IMR-90 (cell line): ENCODE results near the gene ASAP2. TPM values are rescaled to one million over a fixed set of nuclear protein-coding genes. Genes with fewer than 3 reads are reported as not detected.

Experiments
- ATAC-seq: fragments of 200-7000 bp; cut with Tn5 transposase; 2 replicates; pipeline ENCODE4 v1.9.1; 2020; ENCODE audit warnings: low read depth, mild to moderate bottlenecking, moderate library complexity
- BruUV-seq: library from RNA; stranded (reverse); fragments of 400-500 nt; replicated peaks from 2 replicates; lab custom pipeline; 2021; lab: Mats Ljungman, UMichigan
- CTCF ChIA-PET: fragments of 300-600 bp; formaldehyde crosslinking; extraction: SDS; loops from one replicate; lab custom pipeline; 2021; ENCODE audit warnings: antibody characterized with exemption; lab: Yijun Ruan, JAX
- POLR2A ChIA-PET: fragments of 300-600 bp; sonication (Branson Sonifier 250); formaldehyde crosslinking; loops from one replicate; lab custom pipeline; 2022; ENCODE audit warnings: antibody characterized with exemption; ENCODE audit not compliant: unreplicated experiment; lab: Charles Lee
- DNase-seq: peaks from one replicate; pipeline ENCODE4 v3.0.0; 2013
- H2AFZ ChIP-seq: replicated peaks from 2 replicates; pipeline ENCODE3; 2013; ENCODE audit warnings: low read length, mild to moderate bottlenecking; ENCODE audit not compliant: poor library complexity
- H2AK5ac ChIP-seq: 2 replicates; pipeline ENCODE4 v1.6.1; 2013; ENCODE audit warnings: low read depth, low read length, inconsistent platforms
- H2AK9ac ChIP-seq: replicated peaks from 2 replicates; pipeline ENCODE3; 2013; ENCODE audit warnings: mild to moderate bottlenecking, low read depth, low read length, moderate library complexity; ENCODE audit not compliant: poor library complexity
- H2BK120ac ChIP-seq: 2 replicates; pipeline ENCODE4 v1.6.1; 2013; ENCODE audit warnings: low read depth, low read length, inconsistent platforms
- H2BK15ac ChIP-seq: 3 replicates; pipeline ENCODE4 v1.6.1; 2013; ENCODE audit warnings: low read depth, low read length, inconsistent platforms
- H2BK20ac ChIP-seq: 2 replicates; pipeline ENCODE4 v1.6.1; 2013; ENCODE audit warnings: low read depth, mild to moderate bottlenecking, inconsistent platforms, low read length, moderate library complexity
- H2BK5ac ChIP-seq: 2 replicates; pipeline ENCODE4 v1.6.1; 2013; ENCODE audit warnings: mild to moderate bottlenecking, low read depth, low read length, inconsistent platforms; ENCODE audit not compliant: poor library complexity, severe bottlenecking
- H3K14ac ChIP-seq: replicated peaks from 2 replicates; pipeline ENCODE4 v1.6.1; 2013; ENCODE audit warnings: low read depth, low read length, inconsistent platforms
- H3K18ac ChIP-seq: 2 replicates; pipeline ENCODE4 v1.6.1; 2013; ENCODE audit warnings: low read depth, low read length, control low read depth
- H3K23ac ChIP-seq: 2 replicates; pipeline ENCODE4 v1.6.1; 2013; ENCODE audit warnings: low read depth, low read length, inconsistent platforms
- H3K27ac ChIP-seq: 2 replicates; pipeline ENCODE4 v1.5.1; 2013; ENCODE audit warnings: mild to moderate bottlenecking, control low read depth, low read length; ENCODE audit not compliant: insufficient read depth
- H3K27me3 ChIP-seq: 2 replicates; pipeline ENCODE4 v1.6.1; 2013; ENCODE audit warnings: low read length; ENCODE audit not compliant: control insufficient read depth, insufficient read depth
- H3K36me3 ChIP-seq: 2 replicates; pipeline ENCODE4 v1.6.1; 2013; ENCODE audit warnings: low read length, mixed read lengths; ENCODE audit not compliant: control insufficient read depth, insufficient read depth
- H3K4ac ChIP-seq: 2 replicates; pipeline ENCODE4 v1.6.1; 2013; ENCODE audit warnings: low read depth, low read length, inconsistent platforms
- H3K4me1 ChIP-seq: 2 replicates; pipeline ENCODE4 v1.6.1; 2013; ENCODE audit warnings: low read length, mixed read lengths; ENCODE audit not compliant: control insufficient read depth, insufficient read depth
- H3K4me2 ChIP-seq: 2 replicates; pipeline ENCODE4 v1.6.1; 2013; ENCODE audit warnings: low read depth, mild to moderate bottlenecking, control low read depth, low read length, moderate library complexity
- H3K4me3 ChIP-seq: 2 replicates; pipeline ENCODE4 v1.5.1; 2013; ENCODE audit warnings: low read depth, mild to moderate bottlenecking, control low read depth, low read length, moderate library complexity; ENCODE audit not compliant: insufficient read depth
- H3K56ac ChIP-seq: 2 replicates; pipeline ENCODE4 v1.6.1; 2013; ENCODE audit warnings: low read length, inconsistent platforms; ENCODE audit not compliant: insufficient read depth; ENCODE audit errors: extremely low read depth
- H3K79me1 ChIP-seq, 2 experiments: 2 replicates each; pipeline ENCODE4 v1.6.1; 2013; ENCODE audit warnings: low read length in 2 of 2, inconsistent platforms in 1 of 2, low read depth in 1 of 2
- H3K9ac ChIP-seq: 2 replicates; pipeline ENCODE4 v1.6.1; 2013; ENCODE audit warnings: low read depth, low read length, control low read depth
- H3K9me1 ChIP-seq: 2 replicates; pipeline ENCODE4 v1.6.1; 2013; ENCODE audit warnings: low read length, inconsistent platforms; ENCODE audit not compliant: insufficient read depth
- H3K9me3 ChIP-seq: 2 replicates; pipeline ENCODE4 v1.6.1; 2013; ENCODE audit warnings: low read length; ENCODE audit not compliant: control insufficient read depth, insufficient read depth
- H4K20me1 ChIP-seq: 2 replicates; pipeline ENCODE4 v1.6.1; 2013; ENCODE audit warnings: low read length, inconsistent platforms; ENCODE audit not compliant: insufficient read depth
- H4K5ac ChIP-seq: 2 replicates; pipeline ENCODE4 v1.6.1; 2013; ENCODE audit warnings: mild to moderate bottlenecking, low read depth, low read length, control low read depth
- H4K8ac ChIP-seq, 2 experiments: 2 replicates each; pipeline ENCODE4 v1.6.1; 2013; ENCODE audit warnings: low read depth in 2 of 2, low read length in 2 of 2, control low read depth in 1 of 2, inconsistent platforms in 1 of 2
- H4K91ac ChIP-seq: 2 replicates; pipeline ENCODE4 v1.6.1; 2013; ENCODE audit warnings: low read depth, low read length, inconsistent platforms; ENCODE audit not compliant: insufficient read depth
- CEBPB ChIP-seq: IDR thresholded peaks from 2 replicates; pipeline ENCODE4 v1.6.1; 2012; ENCODE audit warnings: low read depth, low read length, improper control_type of control experiment
- CHD1 ChIP-seq: IDR thresholded peaks from 2 replicates; pipeline ENCODE4 v1.6.1; 2012; ENCODE audit warnings: low read depth, low read length, improper control_type of control experiment
- RCOR1 ChIP-seq: IDR thresholded peaks from 2 replicates; pipeline ENCODE4 v1.6.1; 2012; ENCODE audit warnings: mild to moderate bottlenecking, low read length, improper control_type of control experiment; ENCODE audit not compliant: insufficient replicate concordance
- RFX5 ChIP-seq: IDR thresholded peaks from 2 replicates; pipeline ENCODE4 v1.8.0; 2012; ENCODE audit warnings: low read depth, mild to moderate bottlenecking, low read length, moderate library complexity
- SMC3 ChIP-seq: fragments of 150-350 bp; IDR thresholded peaks from 2 replicates; pipeline ENCODE4 v1.6.1; 2016; ENCODE audit warnings: low read depth, mild to moderate bottlenecking, antibody characterized with exemption, low read length, moderate library complexity
- WGBS, 2 experiments: methylation state at CpG; one replicate each; pipeline versions ENCODE4 v1.1.5 to v1.1.7; 2013; ENCODE audit warnings: missing lambda C conversion rate in 2 of 2; ENCODE audit not compliant: insufficient read length in 1 of 2; ENCODE audit errors: extremely low coverage in 2 of 2; 5-methylcytosine and 5-hydroxymethylcytosine counted together
- dilution Hi-C: fragments of 300-500 bp; cut with HindIII; formaldehyde crosslinking; loops from one replicate; pipeline ENCODE4 v1.14.3; 2018; ENCODE audit warnings: low sequenced_read_pairs; ENCODE audit not compliant: unreplicated experiment
- in situ Hi-C: fragments of 300-500 bp; cut with MboI; formaldehyde crosslinking; loops from 3 replicates; pipeline ENCODE4 v1.14.3; 2019; ENCODE audit warnings: low sequenced_read_pairs, inconsistent platforms, mixed read lengths
- intact Hi-C: fragments of 100-400 bp; cut with micrococcal nuclease; formaldehyde crosslinking; loops from 2 replicates; pipeline ENCODE4 v1.10.0; 2022
- polyA plus RNA-seq, 3 experiments: library from polyadenylated mRNA; depleted of rRNA; stranded (reverse); fragments of >200 nt; gene quantifications; 2 replicates each; pipeline ENCODE4 v1.2.3, GENCODE V29; 2012; ENCODE audit warnings: low replicate concordance in 1 of 3
- total RNA-seq: library from RNA; depleted of rRNA; stranded (reverse); fragments of >200 nt; gene quantifications from 2 replicates; pipeline ENCODE4 v1.2.3, GENCODE V29; 2012

Gene ASAP2
- total and polyA plus RNA-seq, 2 of the 4 experiments (the other 2 are of a cell fraction) = 19.7 to 28.1 TPM

GRCh38 chr2:9388950-9389911 is 182.6 kb downstream of the ASAP2 start (continued):
- TF ChIP-seq RCOR1 (no peak), RFX5 (no peak)

DNA sequence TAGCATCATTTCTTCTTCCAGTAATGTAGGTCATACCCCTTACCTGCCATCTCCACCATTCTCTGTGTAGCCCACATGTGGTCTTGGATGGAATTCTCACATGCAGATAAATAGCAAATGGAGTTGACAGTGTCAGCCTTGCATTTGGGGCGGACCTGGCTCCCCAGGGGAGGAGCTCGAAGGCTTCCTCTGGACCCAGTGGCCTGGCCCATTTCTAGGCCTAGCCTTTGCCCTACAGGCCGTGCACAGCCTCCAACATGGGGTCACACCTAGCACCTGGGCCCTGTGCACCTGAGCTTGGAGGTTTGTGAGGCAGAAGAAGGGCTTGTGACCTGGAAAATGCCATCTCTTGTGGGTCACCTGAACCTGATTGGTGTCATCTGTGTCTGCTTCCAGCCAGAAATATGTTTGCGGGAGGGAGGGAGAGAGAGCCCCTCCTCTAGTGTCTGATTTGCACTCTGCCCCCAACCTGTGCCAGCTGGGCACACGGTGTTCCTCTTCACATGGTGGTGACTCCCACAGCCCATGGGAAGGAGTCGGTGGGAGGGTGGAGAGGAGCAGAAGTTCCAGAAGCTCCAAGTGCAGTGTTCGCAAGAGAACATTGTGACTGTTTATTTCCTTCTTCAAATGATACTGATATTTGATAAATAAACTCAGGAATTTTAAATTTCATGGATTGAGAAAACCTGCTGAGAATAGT is 183.7 kb downstream of the ASAP2 start:
- Histone ChIP-seq H3K4ac (no peak overlapping the region), H2BK15ac (no peak overlapping the region), H3K4me2 (no peak overlapping the region), H3K9ac (no peak overlapping the region), H3K4me1 (peaks cover 7% of the 10 kb centered on the region), H2BK5ac (no peak overlapping the region), H3K23ac (no peak overlapping the region), H3K9me3 (no peaks in the 10 kb centered on the region), H4K5ac (no peak overlapping the region), H2BK120ac (no peak overlapping the region), H2AK5ac (no peak overlapping the region), H2AFZ (no peak overlapping the region), H2BK20ac (no peak overlapping the region), H2AK9ac (no peak overlapping the region), H3K14ac (no peak overlapping the region), H3K56ac (no peak overlapping the region), H3K27me3 (no peaks in the 10 kb centered on the region), H3K4me3 (no peak overlapping the region), H3K79me1 (peaks cover 0 to 46% of the 10 kb centered on the region in 2 experiments; a peak in 3 of 4 replicates), H3K36me3 (peaks cover 49% of the 10 kb centered on the region), H4K91ac (no peak overlapping the region), H3K9me1 (peaks cover 9% of the 10 kb centered on the region), H3K27ac (no peak overlapping the region), H4K8ac (no peak overlapping the region), H3K18ac (no peak overlapping the region), H4K20me1 (peaks cover 4% of the 10 kb centered on the region)
- dilution Hi-C loops = no loop called here
- intact Hi-C loops = no loop called here
- DNase-seq (no peak), ATAC-seq (no peak)
- in situ Hi-C loops = no loop called here
- POLR2A ChIA-PET = no interaction called here
- TF ChIP-seq SMC3 = no peak
- TF ChIP-seq CHD1 = no peak
- no peak for TF ChIP-seq CEBPB
- no TSS peak for BruUV-seq
- CTCF ChIA-PET = no interaction called here
- WGBS, 2 experiments = no CpG with 5 or more reads among the region's 7 CpGs
